ENCODE results near the gene SPAG8. TPM values are rescaled to one million over a fixed set of nuclear protein-coding genes. Genes with fewer than 3 reads are reported as not detected.

SPAG8 gene
- total and polyA plus RNA-seq, 2 experiments from 2014 or later, result 0.10 to 0.63 TPM

- H3K27ac ChIP-seq, result no peak overlapping the region
- no peaks in the 10 kb centered on the region for H3K27me3 ChIP-seq
- H3K9me2 ChIP-seq (replicated peaks; ENCODE audit: insufficient read depth), result no peaks in the 10 kb centered on the region
- no peak for DNase-seq (ENCODE audit: low spot score)
- H3K4me2 ChIP-seq, result no peak overlapping the region
- TF ChIP-seq EZH2phosphoT487 (IDR thresholded peaks at IDR 0.05; ENCODE audit: low read depth, severe bottlenecking, unreplicated experiment), result no peak
- TF ChIP-seq EZH2 (IDR thresholded peaks at IDR 0.05; ENCODE audit: borderline replicate concordance), result no peak
- TF ChIP-seq, protein P1, sequence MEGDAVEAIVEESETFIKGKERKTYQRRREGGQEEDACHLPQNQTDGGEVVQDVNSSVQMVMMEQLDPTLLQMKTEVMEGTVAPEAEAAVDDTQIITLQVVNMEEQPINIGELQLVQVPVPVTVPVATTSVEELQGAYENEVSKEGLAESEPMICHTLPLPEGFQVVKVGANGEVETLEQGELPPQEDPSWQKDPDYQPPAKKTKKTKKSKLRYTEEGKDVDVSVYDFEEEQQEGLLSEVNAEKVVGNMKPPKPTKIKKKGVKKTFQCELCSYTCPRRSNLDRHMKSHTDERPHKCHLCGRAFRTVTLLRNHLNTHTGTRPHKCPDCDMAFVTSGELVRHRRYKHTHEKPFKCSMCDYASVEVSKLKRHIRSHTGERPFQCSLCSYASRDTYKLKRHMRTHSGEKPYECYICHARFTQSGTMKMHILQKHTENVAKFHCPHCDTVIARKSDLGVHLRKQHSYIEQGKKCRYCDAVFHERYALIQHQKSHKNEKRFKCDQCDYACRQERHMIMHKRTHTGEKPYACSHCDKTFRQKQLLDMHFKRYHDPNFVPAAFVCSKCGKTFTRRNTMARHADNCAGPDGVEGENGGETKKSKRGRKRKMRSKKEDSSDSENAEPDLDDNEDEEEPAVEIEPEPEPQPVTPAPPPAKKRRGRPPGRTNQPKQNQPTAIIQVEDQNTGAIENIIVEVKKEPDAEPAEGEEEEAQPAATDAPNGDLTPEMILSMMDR (IDR thresholded peaks at IDR 0.05; ENCODE audit: poor library complexity), result no peak
- no peak overlapping the region for H2AFZ ChIP-seq
- no peaks in the 10 kb centered on the region for H4K20me1 ChIP-seq (ENCODE audit: insufficient read depth, poor library complexity, severe bottlenecking)
- no peak overlapping the region for H3K4me3 ChIP-seq
- peaks cover 24% of the 10 kb centered on the region for H3K4me1 ChIP-seq (ENCODE audit: insufficient read depth)
- no peaks in the 10 kb centered on the region for H3K9me3 ChIP-seq (ENCODE audit: low read depth)
- no peaks in the 10 kb centered on the region for H3K36me3 ChIP-seq (replicated peaks; ENCODE audit: insufficient read depth, low read depth)
- 90% methylated on average over 4 of the region's 4 CpGs for WGBS (ENCODE audit: low lambda C conversion rate, missing lambda C conversion rate)
- H3K79me2 ChIP-seq, result no peaks in the 10 kb centered on the region
Observed at GRCh38 chr9:35847792-35848572, 35.9 kb upstream of the SPAG8 start.

GRCh38 chr9:35845824-35846771 lies 34.0 kb upstream of the SPAG8 start:
- 47% methylated on average over 22 of the region's 53 CpGs for WGBS (ENCODE audit: low lambda C conversion rate, missing lambda C conversion rate)

GRCh38 chr9:35844628-35845270 lies 32.7 kb upstream of the SPAG8 start:
- 46% methylated on average over 7 of the region's 7 CpGs for WGBS (ENCODE audit: low lambda C conversion rate, missing lambda C conversion rate)
- Histone ChIP-seq H3K9me3 (ENCODE audit: low read depth) (no peaks in the 10 kb centered on the region), H3K9me2 (replicated peaks; ENCODE audit: insufficient read depth) (no peaks in the 10 kb centered on the region), H3K27me3 (no peaks in the 10 kb centered on the region), H3K4me3 (no peak overlapping the region), H3K4me2 (no peak overlapping the region), H3K36me3 (replicated peaks; ENCODE audit: insufficient read depth, low read depth) (no peaks in the 10 kb centered on the region), H3K27ac (peak overlapping the region; percentile 74), H4K20me1 (ENCODE audit: insufficient read depth, poor library complexity, severe bottlenecking) (no peaks in the 10 kb centered on the region), H2AFZ (no peak overlapping the region), H3K79me2 (no peaks in the 10 kb centered on the region), H3K4me1 (ENCODE audit: insufficient read depth) (peaks cover 24% of the 10 kb centered on the region)
- TF ChIP-seq, protein P1 (IDR thresholded peaks at IDR 0.05; ENCODE audit: poor library complexity), result no peak
- no peak for TF ChIP-seq EZH2phosphoT487 (IDR thresholded peaks at IDR 0.05; ENCODE audit: low read depth, severe bottlenecking, unreplicated experiment)
- no peak for TF ChIP-seq EZH2 (IDR thresholded peaks at IDR 0.05; ENCODE audit: borderline replicate concordance)
- peak; percentile 76 for DNase-seq (ENCODE audit: low spot score)

More at GRCh38 chr9:35845824-35846771, 34.0 kb upstream of the SPAG8 start:
- no peaks in the 10 kb centered on the region for H3K79me2 ChIP-seq
- DNase-seq (ENCODE audit: low spot score), result peak; percentile 55
- no peaks in the 10 kb centered on the region for H3K9me3 ChIP-seq (ENCODE audit: low read depth)
- peak overlapping the region; percentile 74 for H3K27ac ChIP-seq
- TF ChIP-seq, protein P1 (IDR thresholded peaks at IDR 0.05; ENCODE audit: poor library complexity), result no peak
- H3K4me3 ChIP-seq, result no peak overlapping the region
- no peaks in the 10 kb centered on the region for H3K9me2 ChIP-seq (replicated peaks; ENCODE audit: insufficient read depth)
- no peaks in the 10 kb centered on the region for H3K27me3 ChIP-seq
- H3K36me3 ChIP-seq (replicated peaks; ENCODE audit: insufficient read depth, low read depth), result no peaks in the 10 kb centered on the region
- peaks cover 24% of the 10 kb centered on the region for H3K4me1 ChIP-seq (ENCODE audit: insufficient read depth)
- no peak overlapping the region for H2AFZ ChIP-seq
- H4K20me1 ChIP-seq (ENCODE audit: insufficient read depth, poor library complexity, severe bottlenecking), result no peaks in the 10 kb centered on the region
- peak overlapping the region; percentile 68 for H3K4me2 ChIP-seq
